GM18499 (cell line): ENCODE data around the gene DUS1L.

Source experiments
- ATAC-seq: cut with Tn5 transposase; IDR thresholded peaks from one replicate; pipeline ENCODE4 v1.9.1; 2021; ENCODE audit warnings: moderate number of reproducible peaks; ENCODE audit not compliant: insufficient read depth, unreplicated experiment

Gene DUS1L

DNA sequence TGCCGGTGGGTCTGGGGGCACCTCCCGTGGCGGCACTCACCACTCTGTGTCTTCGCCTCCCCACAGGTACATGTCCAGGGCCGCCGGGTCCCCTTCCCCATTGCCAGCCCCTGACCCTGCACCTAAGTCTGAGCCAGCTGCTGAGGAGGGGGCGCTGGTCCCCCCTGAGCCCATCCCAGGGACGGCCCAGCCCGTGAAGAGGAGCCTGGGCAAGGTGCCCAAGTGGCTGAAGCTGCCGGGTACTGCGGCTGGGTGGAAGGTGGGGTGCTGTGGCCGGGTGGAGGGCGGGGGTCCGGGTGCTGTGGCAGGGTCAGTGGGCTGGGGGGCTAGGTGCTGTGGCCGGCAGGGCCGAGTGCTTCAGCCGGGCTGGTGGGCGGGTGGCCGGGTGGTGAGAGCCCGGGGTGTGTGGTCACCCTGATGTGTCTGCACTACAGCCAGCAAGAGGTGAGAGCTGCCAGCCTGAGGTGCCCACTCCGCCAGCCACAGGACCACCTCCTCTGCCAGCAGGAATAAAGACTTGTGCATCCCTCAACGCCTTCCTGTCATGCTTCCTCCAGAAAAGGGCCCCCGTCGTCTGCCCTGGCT is 48.6 kb downstream of the DUS1L start:
- no peak for ATAC-seq

DNA sequence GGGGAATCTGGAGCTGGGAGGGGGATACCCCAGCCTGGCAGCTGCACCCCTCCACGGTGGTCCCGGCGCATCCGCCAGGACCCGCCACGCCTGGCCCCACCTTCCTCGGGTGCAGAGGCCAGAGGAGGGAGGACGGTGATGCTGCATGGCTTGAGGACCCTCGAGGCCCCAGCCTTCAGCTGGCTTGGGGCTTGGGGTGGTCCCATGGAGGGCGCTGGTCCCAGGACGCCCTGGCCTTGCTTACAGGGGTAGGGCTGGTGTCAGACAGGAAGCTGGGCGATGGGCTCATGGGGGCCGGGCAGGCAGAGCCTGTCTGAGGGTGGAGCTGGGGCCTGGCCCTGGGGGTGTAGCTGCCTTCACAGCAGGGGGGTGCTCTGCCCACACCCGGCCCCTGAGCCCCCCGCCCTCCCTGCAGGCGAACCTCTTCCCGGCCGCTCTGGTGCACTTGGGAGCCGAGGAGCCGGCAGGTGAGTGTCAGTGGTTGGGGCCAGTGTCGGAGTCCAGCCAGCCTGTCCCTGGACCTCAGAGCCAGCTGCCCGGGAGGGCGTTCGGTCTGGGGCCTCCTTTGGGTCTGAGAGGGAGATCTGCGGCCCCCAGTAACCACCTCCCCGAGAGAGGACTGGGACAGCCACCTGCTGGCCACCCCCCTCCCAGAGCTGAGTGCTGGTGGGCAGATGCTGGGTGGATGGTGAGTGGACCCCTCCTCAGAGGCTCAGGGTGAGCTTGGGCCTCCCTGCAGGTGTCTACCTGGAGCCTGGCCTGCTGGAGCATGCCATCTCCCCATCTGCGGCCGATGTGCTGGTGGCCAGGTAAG is 49.3 kb downstream of the DUS1L start:
- ATAC-seq: no peak

DNA sequence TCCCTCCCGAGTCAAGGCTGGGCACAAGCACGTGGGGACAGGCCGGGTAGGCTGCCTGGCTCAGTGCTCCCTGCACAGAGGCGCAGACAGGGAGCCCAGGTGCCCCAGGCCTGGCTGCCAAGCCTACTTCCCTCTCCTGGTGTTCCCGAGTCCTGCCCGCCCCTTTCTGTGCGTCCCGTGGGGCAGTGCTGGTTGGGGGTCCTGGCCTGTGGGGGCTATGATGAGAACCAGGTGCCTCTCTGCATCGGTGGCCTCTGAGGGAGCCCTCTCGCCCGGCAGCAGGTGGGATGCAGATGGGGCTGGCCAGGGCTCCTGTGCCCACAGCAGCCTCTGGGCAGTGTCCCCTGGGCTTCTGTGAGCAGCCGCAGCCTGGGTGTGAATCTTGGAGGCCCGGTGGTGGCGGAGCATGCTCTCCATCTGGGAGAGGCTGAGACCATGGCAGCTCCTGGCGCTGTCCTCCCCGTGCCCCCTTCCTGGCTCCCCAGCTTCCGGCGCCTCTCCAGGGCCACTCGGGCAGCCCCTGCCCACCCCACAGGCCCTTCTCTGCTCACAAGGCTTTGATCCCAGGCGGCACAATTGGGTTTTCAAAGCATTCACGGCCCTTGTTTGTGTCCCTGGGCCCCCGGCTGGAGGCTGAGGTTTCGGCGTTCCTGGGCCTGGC is 50.2 kb downstream of the DUS1L start:
- ATAC-seq: no peak

GRCh38 chr17:82014971-82015310 is 50.7 kb downstream of the DUS1L start:
- ATAC-seq: no peak

DNA sequence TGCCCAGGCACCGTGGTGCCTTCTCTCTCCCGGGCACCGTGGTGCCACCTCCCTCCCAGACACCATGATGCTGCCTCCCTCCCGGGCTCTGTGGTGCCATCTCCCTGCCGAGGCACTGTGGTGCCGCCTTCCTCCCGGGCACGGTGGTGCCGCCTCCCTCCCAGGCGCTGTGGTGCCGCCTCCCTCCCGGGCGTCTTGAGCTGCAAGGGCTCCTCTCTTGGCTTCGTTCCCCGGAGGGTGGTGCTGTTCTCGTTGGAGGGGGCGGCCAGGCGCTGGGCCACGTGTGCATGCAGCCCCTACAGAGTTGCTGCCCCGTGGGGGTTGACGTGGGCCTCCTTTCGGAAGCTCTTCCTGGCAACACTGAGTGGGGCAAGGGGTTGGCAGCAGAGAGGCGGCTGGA is 51.2 kb downstream of the DUS1L start:
- no peak for ATAC-seq

DNA sequence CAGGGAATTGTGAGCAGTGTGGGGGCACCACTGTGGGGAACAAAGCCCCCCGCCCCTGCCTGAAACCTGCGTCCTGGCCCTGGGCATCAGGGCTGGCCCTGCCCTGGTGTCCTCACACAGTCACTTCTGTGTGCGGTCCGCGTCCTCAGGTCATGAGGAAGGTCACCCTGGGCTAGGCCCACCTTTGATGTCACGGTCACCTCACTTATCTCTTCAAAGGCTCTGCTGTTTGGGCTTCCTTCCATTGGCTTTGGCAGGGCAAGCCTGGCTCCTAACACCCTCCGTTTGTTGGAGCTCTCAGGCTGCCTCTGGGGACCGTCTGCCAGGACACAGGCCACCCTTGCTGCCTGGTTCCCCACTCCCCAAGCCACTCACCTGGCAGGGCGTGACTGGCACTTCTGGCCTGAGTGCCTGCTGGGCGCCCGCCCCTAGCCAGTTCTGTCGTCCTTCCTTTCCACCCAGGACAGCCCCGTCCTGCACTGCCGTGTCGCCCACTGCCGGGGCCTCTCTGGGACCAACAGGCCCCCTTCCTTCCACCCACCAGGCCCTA is 51.8 kb downstream of the DUS1L start:
- ATAC-seq: no peak

DNA sequence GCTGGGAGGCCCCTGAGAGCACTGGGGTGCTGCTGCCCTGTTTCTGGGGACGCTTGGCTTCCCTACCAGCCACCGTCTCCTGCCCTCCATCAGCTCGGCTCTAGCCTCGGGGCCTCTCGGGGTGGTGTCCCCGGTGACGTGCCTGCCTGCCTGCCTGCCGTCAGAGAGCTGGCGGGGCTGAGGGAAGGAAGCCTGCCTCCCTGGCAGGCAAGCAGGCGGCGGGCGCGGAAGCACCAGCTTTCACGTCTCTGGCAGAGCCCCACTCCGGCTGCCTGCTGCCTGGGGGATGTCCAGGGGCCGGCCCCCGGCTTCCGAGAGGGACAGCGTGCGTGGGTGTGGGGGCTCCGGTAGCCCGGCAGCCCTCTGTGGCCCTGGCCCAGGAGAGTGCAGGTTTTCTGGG is 52.3 kb downstream of the DUS1L start:
- ATAC-seq: no peak

- no peak for ATAC-seq
These were observed 52.8 kb downstream of the DUS1L start for GRCh38 chr17:82012640-82013295.

GRCh38 chr17:82012261-82012639 is 53.4 kb downstream of the DUS1L start:
- ATAC-seq: no peak

DNA sequence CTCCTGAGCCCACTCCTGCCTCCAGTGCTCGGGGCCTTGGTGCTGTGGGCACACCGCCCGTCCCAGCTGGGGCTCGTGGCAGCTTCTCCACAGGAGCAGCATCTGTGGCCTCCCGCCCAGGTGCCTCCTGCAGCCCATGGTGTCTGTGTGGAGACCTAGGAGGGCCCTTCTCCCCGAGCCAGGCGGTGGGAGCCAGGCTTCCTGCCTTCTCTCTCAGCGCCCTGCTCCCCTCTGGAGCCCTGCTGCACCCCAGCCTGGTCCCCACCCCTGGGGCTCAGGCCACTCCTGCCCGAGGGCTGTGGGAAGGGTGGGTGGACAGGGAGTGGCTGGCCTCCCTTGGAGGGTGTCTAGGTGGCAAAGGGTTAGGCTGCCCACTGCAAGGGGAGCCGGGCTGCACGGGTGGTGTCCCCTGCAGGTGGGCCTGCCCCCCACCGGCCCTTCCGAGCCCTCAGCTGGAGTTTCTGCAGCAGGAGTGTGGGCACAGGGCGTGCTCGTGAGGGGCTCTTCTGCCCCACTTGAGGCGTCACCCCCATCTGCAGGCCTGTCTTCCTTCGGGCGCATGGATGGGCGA is 53.9 kb downstream of the DUS1L start:
- no peak for ATAC-seq

DNA sequence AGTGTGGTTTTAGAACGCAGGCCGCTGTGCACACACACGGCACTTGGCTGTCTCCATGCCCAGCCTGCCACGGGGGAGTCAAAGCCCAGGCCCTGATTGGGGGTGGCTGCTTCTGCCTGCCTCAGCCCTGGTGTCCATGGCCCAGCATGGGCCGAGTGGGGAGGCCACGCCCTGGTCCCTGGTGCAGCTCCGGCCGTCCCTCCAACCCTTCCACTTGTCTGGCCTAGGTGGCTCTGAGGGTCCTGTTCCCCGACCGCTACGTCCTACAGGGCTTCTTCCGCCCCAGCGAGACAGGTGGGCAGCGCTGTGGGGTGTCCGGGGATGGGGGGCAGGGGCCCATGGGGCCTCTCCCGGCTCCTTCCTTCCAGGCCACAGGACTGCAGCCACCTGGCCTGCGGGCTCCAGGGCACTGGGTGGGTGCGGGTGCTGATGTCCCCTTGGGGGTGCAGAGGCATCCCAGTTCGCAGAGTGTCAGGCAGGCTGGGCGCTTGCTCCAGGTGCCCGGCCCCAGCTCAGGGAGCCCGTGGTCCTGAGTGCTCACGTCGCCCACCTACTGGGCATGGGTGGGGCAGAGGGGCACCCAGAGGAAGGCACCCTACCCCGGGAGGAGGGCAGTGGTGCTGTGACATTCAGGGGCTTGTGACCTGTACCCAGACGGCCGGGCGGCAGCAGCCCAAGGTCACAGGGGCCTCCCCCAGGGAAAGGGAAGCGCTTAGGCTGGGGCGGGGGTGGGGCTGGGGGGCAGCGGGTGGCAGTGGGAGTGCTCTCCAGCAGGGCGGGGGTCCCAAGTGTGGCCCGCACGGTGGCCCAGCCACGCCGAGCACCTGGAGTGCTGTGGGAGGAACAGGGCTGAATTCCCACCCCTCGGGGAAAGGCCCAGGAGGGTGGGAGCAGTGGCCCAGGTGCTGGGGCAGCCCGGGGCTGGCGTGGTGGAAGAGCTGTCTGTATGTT is 54.8 kb downstream of the DUS1L start:
- no peak for ATAC-seq

DNA sequence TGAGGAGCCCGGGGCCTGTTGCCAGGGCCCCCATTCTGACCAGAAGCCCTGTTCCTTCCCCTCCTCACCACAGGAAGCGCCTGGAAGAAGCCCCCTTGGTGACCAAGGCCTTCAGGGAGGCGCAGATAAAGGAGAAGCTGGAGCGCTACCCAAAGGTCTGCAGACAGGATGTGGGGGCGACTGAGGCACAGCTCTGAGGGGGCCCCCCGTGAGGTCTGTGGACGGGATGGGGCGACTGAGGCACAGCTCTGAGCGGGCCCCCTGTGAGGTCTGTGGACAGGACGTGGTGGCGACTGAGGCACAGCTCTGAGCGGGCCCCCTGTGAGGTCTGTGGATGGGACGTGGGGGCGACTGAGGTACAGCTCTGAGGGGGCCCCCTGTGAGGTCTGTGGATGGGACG is 56.2 kb downstream of the DUS1L start:
- ATAC-seq: no peak

- no peak for ATAC-seq
These were observed 56.6 kb downstream of the DUS1L start for GRCh38 chr17:82008941-82009405.

GRCh38 chr17:82008258-82008940 is 57.2 kb downstream of the DUS1L start:
- no peak for ATAC-seq
